ENCODE results near the gene ZC3H13.

DNA sequence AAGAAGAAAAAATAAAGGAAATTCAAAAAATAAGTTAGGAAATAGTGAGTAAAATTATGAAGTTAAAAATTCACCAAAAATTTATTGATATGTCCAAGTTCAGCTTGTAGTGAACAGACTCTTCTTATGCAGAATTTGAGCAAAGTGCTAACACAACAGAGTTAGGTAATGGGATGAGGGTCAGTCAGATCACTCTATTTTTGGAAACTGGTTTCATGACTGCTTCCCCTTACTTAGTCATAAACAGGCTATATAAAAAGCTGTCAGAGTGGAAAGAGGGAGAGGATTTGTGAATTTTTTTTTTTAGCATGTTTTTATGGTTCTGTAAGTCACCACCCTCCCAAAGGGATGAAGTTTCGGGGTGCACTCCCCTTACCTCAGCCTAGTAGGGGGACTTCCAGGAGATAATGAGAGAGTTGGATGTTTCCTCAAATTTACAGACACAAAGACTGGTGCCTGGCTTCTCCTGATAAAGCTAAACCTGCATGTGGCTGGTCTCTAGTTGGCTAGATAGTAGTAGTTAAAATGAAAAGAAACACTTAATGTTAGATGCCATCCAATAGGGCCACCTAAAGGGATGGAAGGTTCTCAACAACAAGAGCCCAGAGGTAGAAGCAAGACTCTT lies 47.8 kb upstream of the ZC3H13 start:
- TF ChIP-seq, protein P1, sequence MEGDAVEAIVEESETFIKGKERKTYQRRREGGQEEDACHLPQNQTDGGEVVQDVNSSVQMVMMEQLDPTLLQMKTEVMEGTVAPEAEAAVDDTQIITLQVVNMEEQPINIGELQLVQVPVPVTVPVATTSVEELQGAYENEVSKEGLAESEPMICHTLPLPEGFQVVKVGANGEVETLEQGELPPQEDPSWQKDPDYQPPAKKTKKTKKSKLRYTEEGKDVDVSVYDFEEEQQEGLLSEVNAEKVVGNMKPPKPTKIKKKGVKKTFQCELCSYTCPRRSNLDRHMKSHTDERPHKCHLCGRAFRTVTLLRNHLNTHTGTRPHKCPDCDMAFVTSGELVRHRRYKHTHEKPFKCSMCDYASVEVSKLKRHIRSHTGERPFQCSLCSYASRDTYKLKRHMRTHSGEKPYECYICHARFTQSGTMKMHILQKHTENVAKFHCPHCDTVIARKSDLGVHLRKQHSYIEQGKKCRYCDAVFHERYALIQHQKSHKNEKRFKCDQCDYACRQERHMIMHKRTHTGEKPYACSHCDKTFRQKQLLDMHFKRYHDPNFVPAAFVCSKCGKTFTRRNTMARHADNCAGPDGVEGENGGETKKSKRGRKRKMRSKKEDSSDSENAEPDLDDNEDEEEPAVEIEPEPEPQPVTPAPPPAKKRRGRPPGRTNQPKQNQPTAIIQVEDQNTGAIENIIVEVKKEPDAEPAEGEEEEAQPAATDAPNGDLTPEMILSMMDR (IDR thresholded peaks at IDR 0.05; ENCODE audit: insufficient read depth, low read length, poor library complexity, severe bottlenecking) = no peak
- TF ChIP-seq EZH2phosphoT487 (conservative IDR thresholded peaks at IDR 0.05; ENCODE audit: low read length) = no peak

Data from SU-DHL-6 (cell line).